HepG2 (cell line): Measurements from ENCODE around the gene ZNF382. TPM values are rescaled to one million over a fixed set of nuclear protein-coding genes. Genes with fewer than 3 reads are reported as not detected.

Experiments
- AKAP8 ChIP-seq: sonication (generic); formaldehyde crosslinking; IDR thresholded peaks from 2 replicates; pipeline ENCODE4 v1.5.1; 2020; ENCODE audit warnings: mild to moderate bottlenecking, missing genetic modification reagents
- BORCS8-MEF2B ChIP-seq: sonication (generic); formaldehyde crosslinking; IDR thresholded peaks from 2 replicates; pipeline ENCODE4 v1.8.0; 2022; ENCODE audit warnings: mild to moderate bottlenecking, missing genetic modification reagents
- BRCA1 ChIP-seq: sonication (generic); formaldehyde crosslinking; IDR thresholded peaks from 2 replicates; pipeline ENCODE4 v1.4.0; 2020; ENCODE audit warnings: missing genetic modification reagents
- KDM5B ChIP-seq: sonication (generic); formaldehyde crosslinking; IDR thresholded peaks from 2 replicates; pipeline ENCODE4 v1.4.0; 2020; ENCODE audit warnings: missing genetic modification reagents, mild to moderate bottlenecking, borderline replicate concordance
- MEF2D ChIP-seq: sonication (generic); formaldehyde crosslinking; IDR thresholded peaks from 2 replicates; pipeline ENCODE4 v1.5.1; 2020; ENCODE audit warnings: mild to moderate bottlenecking, missing genetic modification reagents
- ZEB1 ChIP-seq: IDR thresholded peaks from 2 replicates; pipeline ENCODE4 v1.6.1; 2012; ENCODE audit warnings: mild to moderate bottlenecking, low read depth, inconsistent platforms; ENCODE audit not compliant: insufficient replicate concordance
- ZFX ChIP-seq: sonication (generic); formaldehyde crosslinking; IDR thresholded peaks from 2 replicates; pipeline ENCODE4 v1.4.0; 2020; ENCODE audit warnings: mild to moderate bottlenecking, low read depth, missing genetic modification reagents, moderate library complexity
- ZNF468 ChIP-seq: sonication (generic); formaldehyde crosslinking; IDR thresholded peaks from 2 replicates; pipeline ENCODE4 v1.8.0; 2022; ENCODE audit warnings: mild to moderate bottlenecking, moderate library complexity, missing genetic modification reagents
- ZNF605 ChIP-seq: sonication (generic); formaldehyde crosslinking; IDR thresholded peaks from 2 replicates; pipeline ENCODE4 v1.8.0; 2022; ENCODE audit warnings: mild to moderate bottlenecking, missing genetic modification reagents
- ZNF7 ChIP-seq: IDR thresholded peaks from 2 replicates; pipeline ENCODE4 v1.6.1; 2016; ENCODE audit warnings: missing biosample characterization, missing genetic modification reagents
- polyA plus RNA-seq, 8 experiments: library from polyadenylated mRNA; depleted of rRNA in 3 of 8; stranded (reverse) in 7 of 8; unstranded in 1 of 8; fragments of >200 nt; fragmentation: Illumina TruSeq in 4 of 8; extraction: Trizol in 4 of 8; gene quantifications; 2 replicates each; pipeline versions ENCODE4 v1.2.1 to v1.2.3, GENCODE V29; 2011 to 2016; ENCODE audit warnings: low read depth in 4 of 8, missing spikeins in 1 of 8, mixed read lengths in 1 of 8; ENCODE audit not compliant: insufficient read depth in 1 of 8
- total RNA-seq, 5 experiments: library from RNA; depleted of rRNA; stranded (reverse); fragments of >200 nt; fragmentation: Illumina TruSeq; extraction: Trizol; gene quantifications; 2 replicates each; pipeline ENCODE4 v1.2.3, GENCODE V29; 2016; ENCODE audit warnings: low read depth in 1 of 5
- TF ChIP-seq, protein P1 (sequence below): sonication (generic); formaldehyde crosslinking; IDR thresholded peaks from 2 replicates; pipeline ENCODE4 v1.8.0; 2022; ENCODE audit warnings: missing genetic modification reagents, mild to moderate bottlenecking, moderate library complexity, borderline replicate concordance
- TF ChIP-seq, protein P2 (sequence below): IDR thresholded peaks from 2 replicates; pipeline ENCODE4 v1.6.1; 2016; ENCODE audit warnings: control low read depth
- TF ChIP-seq, protein P3 (sequence below): sonication (generic); formaldehyde crosslinking; IDR thresholded peaks from 2 replicates; pipeline ENCODE4 v1.9.0; 2021; ENCODE audit warnings: missing genetic modification reagents, mild to moderate bottlenecking, borderline replicate concordance
- TF ChIP-seq, protein P4 (sequence below): IDR thresholded peaks from 2 replicates; pipeline ENCODE4 v1.4.0; 2020; ENCODE audit warnings: mild to moderate bottlenecking, missing genetic modification reagents
- TF ChIP-seq, protein P5 (sequence below): sonication (generic); formaldehyde crosslinking; IDR thresholded peaks from 2 replicates; pipeline ENCODE4 v1.5.0; 2020; ENCODE audit warnings: missing genetic modification reagents

ZNF382 gene
- total and polyA plus RNA-seq, 2 of the 13 experiments (the other 11 are each of a cell fraction or from before 2014, with no cell fraction given) = 2.3 to 6.8 TPM

DNA sequence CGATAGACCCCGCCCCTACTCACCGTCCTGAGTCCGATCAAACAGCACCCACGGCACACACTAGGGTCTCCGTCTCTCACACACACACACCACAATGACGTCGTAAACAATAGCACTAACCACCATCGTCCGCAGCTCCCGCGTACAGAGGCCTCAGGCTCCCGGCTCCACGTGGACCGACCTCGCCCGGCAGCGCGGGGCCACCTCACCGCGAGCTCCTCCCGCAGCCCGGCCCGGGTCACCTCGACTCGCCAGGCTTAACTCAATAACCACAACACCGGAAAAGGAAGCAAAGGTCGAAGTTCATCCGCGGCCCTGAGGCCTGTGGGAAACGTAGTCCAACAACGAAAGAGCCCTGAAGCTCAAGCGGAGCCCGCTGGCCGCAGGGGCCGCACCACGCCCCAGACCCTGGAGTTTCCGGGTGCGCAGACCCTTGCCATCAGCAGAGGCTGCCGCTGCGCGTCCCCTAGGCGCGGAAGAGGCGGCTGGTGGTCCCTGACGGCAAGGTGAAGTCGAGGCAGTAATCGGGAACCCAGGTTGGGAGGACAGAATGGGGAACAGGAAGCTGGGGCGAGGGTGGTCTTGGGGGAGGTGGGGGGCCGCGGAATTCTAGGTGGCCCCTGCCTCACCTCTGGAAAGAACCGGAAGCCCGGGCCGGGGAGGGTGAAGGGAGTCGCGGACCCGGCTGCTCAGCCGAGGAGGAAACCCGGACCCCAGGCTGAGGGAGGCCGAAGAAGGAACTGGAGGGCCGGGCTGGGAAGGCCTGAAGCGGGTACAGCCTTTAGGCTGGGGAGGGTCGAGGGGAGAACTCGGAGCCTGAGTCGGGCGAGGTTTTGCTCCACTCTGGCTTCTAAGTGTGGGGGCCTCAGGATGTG, 31.9 kb upstream of the ZNF382 start, which contains the start of gene ZNF529 (continued):
- TF ChIP-seq, protein P1, sequence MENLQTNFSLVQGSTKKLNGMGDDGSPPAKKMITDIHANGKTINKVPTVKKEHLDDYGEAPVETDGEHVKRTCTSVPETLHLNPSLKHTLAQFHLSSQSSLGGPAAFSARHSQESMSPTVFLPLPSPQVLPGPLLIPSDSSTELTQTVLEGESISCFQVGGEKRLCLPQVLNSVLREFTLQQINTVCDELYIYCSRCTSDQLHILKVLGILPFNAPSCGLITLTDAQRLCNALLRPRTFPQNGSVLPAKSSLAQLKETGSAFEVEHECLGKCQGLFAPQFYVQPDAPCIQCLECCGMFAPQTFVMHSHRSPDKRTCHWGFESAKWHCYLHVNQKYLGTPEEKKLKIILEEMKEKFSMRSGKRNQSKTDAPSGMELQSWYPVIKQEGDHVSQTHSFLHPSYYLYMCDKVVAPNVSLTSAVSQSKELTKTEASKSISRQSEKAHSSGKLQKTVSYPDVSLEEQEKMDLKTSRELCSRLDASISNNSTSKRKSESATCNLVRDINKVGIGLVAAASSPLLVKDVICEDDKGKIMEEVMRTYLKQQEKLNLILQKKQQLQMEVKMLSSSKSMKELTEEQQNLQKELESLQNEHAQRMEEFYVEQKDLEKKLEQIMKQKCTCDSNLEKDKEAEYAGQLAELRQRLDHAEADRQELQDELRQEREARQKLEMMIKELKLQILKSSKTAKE (CRISPR knock-in tag) = no peak; the same call in 1 of the 2 replicates
- peak; percentile 83; the same call in 1 of the 2 replicates for TF ChIP-seq BRCA1 (CRISPR knock-in tag)
- peak; percentile 87 for TF ChIP-seq BORCS8-MEF2B
- no peak for TF ChIP-seq ZNF7 (CRISPR knock-in tag)
- TF ChIP-seq, protein P2, sequence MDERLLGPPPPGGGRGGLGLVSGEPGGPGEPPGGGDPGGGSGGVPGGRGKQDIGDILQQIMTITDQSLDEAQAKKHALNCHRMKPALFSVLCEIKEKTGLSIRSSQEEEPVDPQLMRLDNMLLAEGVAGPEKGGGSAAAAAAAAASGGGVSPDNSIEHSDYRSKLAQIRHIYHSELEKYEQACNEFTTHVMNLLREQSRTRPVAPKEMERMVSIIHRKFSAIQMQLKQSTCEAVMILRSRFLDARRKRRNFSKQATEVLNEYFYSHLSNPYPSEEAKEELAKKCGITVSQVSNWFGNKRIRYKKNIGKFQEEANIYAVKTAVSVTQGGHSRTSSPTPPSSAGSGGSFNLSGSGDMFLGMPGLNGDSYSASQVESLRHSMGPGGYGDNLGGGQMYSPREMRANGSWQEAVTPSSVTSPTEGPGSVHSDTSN (CRISPR knock-in tag) = no peak
- TF ChIP-seq, protein P3, sequence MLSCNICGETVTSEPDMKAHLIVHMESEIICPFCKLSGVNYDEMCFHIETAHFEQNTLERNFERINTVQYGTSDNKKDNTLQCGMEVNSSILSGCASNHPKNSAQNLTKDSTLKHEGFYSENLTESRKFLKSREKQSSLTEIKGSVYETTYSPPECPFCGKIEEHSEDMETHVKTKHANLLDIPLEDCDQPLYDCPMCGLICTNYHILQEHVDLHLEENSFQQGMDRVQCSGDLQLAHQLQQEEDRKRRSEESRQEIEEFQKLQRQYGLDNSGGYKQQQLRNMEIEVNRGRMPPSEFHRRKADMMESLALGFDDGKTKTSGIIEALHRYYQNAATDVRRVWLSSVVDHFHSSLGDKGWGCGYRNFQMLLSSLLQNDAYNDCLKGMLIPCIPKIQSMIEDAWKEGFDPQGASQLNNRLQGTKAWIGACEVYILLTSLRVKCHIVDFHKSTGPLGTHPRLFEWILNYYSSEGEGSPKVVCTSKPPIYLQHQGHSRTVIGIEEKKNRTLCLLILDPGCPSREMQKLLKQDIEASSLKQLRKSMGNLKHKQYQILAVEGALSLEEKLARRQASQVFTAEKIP (CRISPR knock-in tag) = 0 out of 2 replicates have a peak, but pooled peaks have one; percentile 70
- peak; percentile 66; the same call in 1 of the 2 replicates for TF ChIP-seq AKAP8 (CRISPR knock-in tag)
- TF ChIP-seq, protein P4, sequence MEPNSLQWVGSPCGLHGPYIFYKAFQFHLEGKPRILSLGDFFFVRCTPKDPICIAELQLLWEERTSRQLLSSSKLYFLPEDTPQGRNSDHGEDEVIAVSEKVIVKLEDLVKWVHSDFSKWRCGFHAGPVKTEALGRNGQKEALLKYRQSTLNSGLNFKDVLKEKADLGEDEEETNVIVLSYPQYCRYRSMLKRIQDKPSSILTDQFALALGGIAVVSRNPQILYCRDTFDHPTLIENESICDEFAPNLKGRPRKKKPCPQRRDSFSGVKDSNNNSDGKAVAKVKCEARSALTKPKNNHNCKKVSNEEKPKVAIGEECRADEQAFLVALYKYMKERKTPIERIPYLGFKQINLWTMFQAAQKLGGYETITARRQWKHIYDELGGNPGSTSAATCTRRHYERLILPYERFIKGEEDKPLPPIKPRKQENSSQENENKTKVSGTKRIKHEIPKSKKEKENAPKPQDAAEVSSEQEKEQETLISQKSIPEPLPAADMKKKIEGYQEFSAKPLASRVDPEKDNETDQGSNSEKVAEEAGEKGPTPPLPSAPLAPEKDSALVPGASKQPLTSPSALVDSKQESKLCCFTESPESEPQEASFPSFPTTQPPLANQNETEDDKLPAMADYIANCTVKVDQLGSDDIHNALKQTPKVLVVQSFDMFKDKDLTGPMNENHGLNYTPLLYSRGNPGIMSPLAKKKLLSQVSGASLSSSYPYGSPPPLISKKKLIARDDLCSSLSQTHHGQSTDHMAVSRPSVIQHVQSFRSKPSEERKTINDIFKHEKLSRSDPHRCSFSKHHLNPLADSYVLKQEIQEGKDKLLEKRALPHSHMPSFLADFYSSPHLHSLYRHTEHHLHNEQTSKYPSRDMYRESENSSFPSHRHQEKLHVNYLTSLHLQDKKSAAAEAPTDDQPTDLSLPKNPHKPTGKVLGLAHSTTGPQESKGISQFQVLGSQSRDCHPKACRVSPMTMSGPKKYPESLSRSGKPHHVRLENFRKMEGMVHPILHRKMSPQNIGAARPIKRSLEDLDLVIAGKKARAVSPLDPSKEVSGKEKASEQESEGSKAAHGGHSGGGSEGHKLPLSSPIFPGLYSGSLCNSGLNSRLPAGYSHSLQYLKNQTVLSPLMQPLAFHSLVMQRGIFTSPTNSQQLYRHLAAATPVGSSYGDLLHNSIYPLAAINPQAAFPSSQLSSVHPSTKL (CRISPR knock-in tag) = peak; percentile 50
- no peak for TF ChIP-seq ZEB1
- TF ChIP-seq, protein P5, sequence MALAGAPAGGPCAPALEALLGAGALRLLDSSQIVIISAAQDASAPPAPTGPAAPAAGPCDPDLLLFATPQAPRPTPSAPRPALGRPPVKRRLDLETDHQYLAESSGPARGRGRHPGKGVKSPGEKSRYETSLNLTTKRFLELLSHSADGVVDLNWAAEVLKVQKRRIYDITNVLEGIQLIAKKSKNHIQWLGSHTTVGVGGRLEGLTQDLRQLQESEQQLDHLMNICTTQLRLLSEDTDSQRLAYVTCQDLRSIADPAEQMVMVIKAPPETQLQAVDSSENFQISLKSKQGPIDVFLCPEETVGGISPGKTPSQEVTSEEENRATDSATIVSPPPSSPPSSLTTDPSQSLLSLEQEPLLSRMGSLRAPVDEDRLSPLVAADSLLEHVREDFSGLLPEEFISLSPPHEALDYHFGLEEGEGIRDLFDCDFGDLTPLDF = no peak
- TF ChIP-seq ZFX (CRISPR knock-in tag) = peak; percentile 91
- peak; percentile 89 for TF ChIP-seq ZNF605
- TF ChIP-seq ZNF468 (CRISPR knock-in tag) = no peak
- TF ChIP-seq MEF2D = peak; percentile 62; the same call in 1 of the 2 replicates
- peak; percentile 67; the same call in 1 of the 2 replicates for TF ChIP-seq KDM5B (CRISPR knock-in tag)
